IMR-90 (cell line): ENCODE results near the gene PHF19. TPM values are rescaled to one million over a fixed set of nuclear protein-coding genes. Genes with fewer than 3 reads are reported as not detected.

Source experiments
- ATAC-seq: fragments of 200-7000 bp; cut with Tn5 transposase; 2 replicates; pipeline ENCODE4 v1.9.1; 2020; ENCODE audit warnings: low read depth, mild to moderate bottlenecking, moderate library complexity
- BruUV-seq: library from RNA; stranded (reverse); fragments of 400-500 nt; replicated peaks from 2 replicates; lab custom pipeline; 2021; lab: Mats Ljungman, UMichigan
- CTCF ChIA-PET: fragments of 300-600 bp; formaldehyde crosslinking; extraction: SDS; loops from one replicate; lab custom pipeline; 2021; ENCODE audit warnings: antibody characterized with exemption; lab: Yijun Ruan, JAX
- POLR2A ChIA-PET: fragments of 300-600 bp; sonication (Branson Sonifier 250); formaldehyde crosslinking; loops from one replicate; lab custom pipeline; 2022; ENCODE audit warnings: antibody characterized with exemption; ENCODE audit not compliant: unreplicated experiment; lab: Charles Lee
- DNase-seq: peaks from one replicate; pipeline ENCODE4 v3.0.0; 2013
- H2AFZ ChIP-seq: replicated peaks from 2 replicates; pipeline ENCODE3; 2013; ENCODE audit warnings: low read length, mild to moderate bottlenecking; ENCODE audit not compliant: poor library complexity
- H2AK5ac ChIP-seq: 2 replicates; pipeline ENCODE4 v1.6.1; 2013; ENCODE audit warnings: low read depth, low read length, inconsistent platforms
- H2AK9ac ChIP-seq: replicated peaks from 2 replicates; pipeline ENCODE3; 2013; ENCODE audit warnings: mild to moderate bottlenecking, low read depth, low read length, moderate library complexity; ENCODE audit not compliant: poor library complexity
- H2BK120ac ChIP-seq: 2 replicates; pipeline ENCODE4 v1.6.1; 2013; ENCODE audit warnings: low read depth, low read length, inconsistent platforms
- H2BK15ac ChIP-seq: 3 replicates; pipeline ENCODE4 v1.6.1; 2013; ENCODE audit warnings: low read depth, low read length, inconsistent platforms
- H2BK20ac ChIP-seq: 2 replicates; pipeline ENCODE4 v1.6.1; 2013; ENCODE audit warnings: low read depth, mild to moderate bottlenecking, inconsistent platforms, low read length, moderate library complexity
- H2BK5ac ChIP-seq: 2 replicates; pipeline ENCODE4 v1.6.1; 2013; ENCODE audit warnings: mild to moderate bottlenecking, low read depth, low read length, inconsistent platforms; ENCODE audit not compliant: poor library complexity, severe bottlenecking
- H3K14ac ChIP-seq: replicated peaks from 2 replicates; pipeline ENCODE4 v1.6.1; 2013; ENCODE audit warnings: low read depth, low read length, inconsistent platforms
- H3K18ac ChIP-seq: 2 replicates; pipeline ENCODE4 v1.6.1; 2013; ENCODE audit warnings: low read depth, low read length, control low read depth
- H3K23ac ChIP-seq: 2 replicates; pipeline ENCODE4 v1.6.1; 2013; ENCODE audit warnings: low read depth, low read length, inconsistent platforms
- H3K27ac ChIP-seq: 2 replicates; pipeline ENCODE4 v1.5.1; 2013; ENCODE audit warnings: mild to moderate bottlenecking, control low read depth, low read length; ENCODE audit not compliant: insufficient read depth
- H3K27me3 ChIP-seq: 2 replicates; pipeline ENCODE4 v1.6.1; 2013; ENCODE audit warnings: low read length; ENCODE audit not compliant: control insufficient read depth, insufficient read depth
- H3K36me3 ChIP-seq: 2 replicates; pipeline ENCODE4 v1.6.1; 2013; ENCODE audit warnings: low read length, mixed read lengths; ENCODE audit not compliant: control insufficient read depth, insufficient read depth
- H3K4ac ChIP-seq: 2 replicates; pipeline ENCODE4 v1.6.1; 2013; ENCODE audit warnings: low read depth, low read length, inconsistent platforms
- H3K4me1 ChIP-seq: 2 replicates; pipeline ENCODE4 v1.6.1; 2013; ENCODE audit warnings: low read length, mixed read lengths; ENCODE audit not compliant: control insufficient read depth, insufficient read depth
- H3K4me2 ChIP-seq: 2 replicates; pipeline ENCODE4 v1.6.1; 2013; ENCODE audit warnings: low read depth, mild to moderate bottlenecking, control low read depth, low read length, moderate library complexity
- H3K4me3 ChIP-seq: 2 replicates; pipeline ENCODE4 v1.5.1; 2013; ENCODE audit warnings: low read depth, mild to moderate bottlenecking, control low read depth, low read length, moderate library complexity; ENCODE audit not compliant: insufficient read depth
- H3K56ac ChIP-seq: 2 replicates; pipeline ENCODE4 v1.6.1; 2013; ENCODE audit warnings: low read length, inconsistent platforms; ENCODE audit not compliant: insufficient read depth; ENCODE audit errors: extremely low read depth
- H3K79me1 ChIP-seq, 2 experiments: 2 replicates each; pipeline ENCODE4 v1.6.1; 2013; ENCODE audit warnings: low read length in 2 of 2, inconsistent platforms in 1 of 2, low read depth in 1 of 2
- H3K9ac ChIP-seq: 2 replicates; pipeline ENCODE4 v1.6.1; 2013; ENCODE audit warnings: low read depth, low read length, control low read depth
- H3K9me1 ChIP-seq: 2 replicates; pipeline ENCODE4 v1.6.1; 2013; ENCODE audit warnings: low read length, inconsistent platforms; ENCODE audit not compliant: insufficient read depth
- H3K9me3 ChIP-seq: 2 replicates; pipeline ENCODE4 v1.6.1; 2013; ENCODE audit warnings: low read length; ENCODE audit not compliant: control insufficient read depth, insufficient read depth
- H4K20me1 ChIP-seq: 2 replicates; pipeline ENCODE4 v1.6.1; 2013; ENCODE audit warnings: low read length, inconsistent platforms; ENCODE audit not compliant: insufficient read depth
- H4K5ac ChIP-seq: 2 replicates; pipeline ENCODE4 v1.6.1; 2013; ENCODE audit warnings: mild to moderate bottlenecking, low read depth, low read length, control low read depth
- H4K8ac ChIP-seq, 2 experiments: 2 replicates each; pipeline ENCODE4 v1.6.1; 2013; ENCODE audit warnings: low read depth in 2 of 2, low read length in 2 of 2, control low read depth in 1 of 2, inconsistent platforms in 1 of 2
- H4K91ac ChIP-seq: 2 replicates; pipeline ENCODE4 v1.6.1; 2013; ENCODE audit warnings: low read depth, low read length, inconsistent platforms; ENCODE audit not compliant: insufficient read depth
- BHLHE40 ChIP-seq: fragments of 150-350 bp; IDR thresholded peaks from 2 replicates; pipeline ENCODE4 v1.6.1; 2016; ENCODE audit warnings: mild to moderate bottlenecking, low read depth, low read length
- CEBPB ChIP-seq: IDR thresholded peaks from 2 replicates; pipeline ENCODE4 v1.6.1; 2012; ENCODE audit warnings: low read depth, low read length, improper control_type of control experiment
- CHD1 ChIP-seq: IDR thresholded peaks from 2 replicates; pipeline ENCODE4 v1.6.1; 2012; ENCODE audit warnings: low read depth, low read length, improper control_type of control experiment
- CTCF ChIP-seq: conservative IDR thresholded peaks from 2 replicates; pipeline ENCODE4 v1.5.1; 2012; ENCODE audit warnings: mild to moderate bottlenecking, low read depth, low read length, improper control_type of control experiment
- ELK1 ChIP-seq: fragments of 150-350 bp; IDR thresholded peaks from 2 replicates; pipeline ENCODE4 v1.6.1; 2016; ENCODE audit warnings: low read depth, mild to moderate bottlenecking, low read length, moderate library complexity, borderline replicate concordance
- FOS ChIP-seq: fragments of 150-350 bp; IDR thresholded peaks from 2 replicates; pipeline ENCODE4 v1.6.1; 2016; ENCODE audit warnings: low read depth, low read length
- MAFK ChIP-seq: IDR thresholded peaks from 2 replicates; pipeline ENCODE4 v1.6.1; 2012; ENCODE audit warnings: low read depth, low read length, improper control_type of control experiment
- MAZ ChIP-seq: IDR thresholded peaks from 2 replicates; pipeline ENCODE4 v1.6.1; 2012; ENCODE audit warnings: low read depth, mild to moderate bottlenecking, low read length, improper control_type of control experiment, moderate library complexity, borderline replicate concordance
- MXI1 ChIP-seq: IDR thresholded peaks from 2 replicates; pipeline ENCODE4 v1.6.1; 2012; ENCODE audit warnings: low read depth, mild to moderate bottlenecking, low read length, moderate library complexity, borderline replicate concordance
- NFE2L2 ChIP-seq: fragments of 150-350 bp; IDR thresholded peaks from 2 replicates; pipeline ENCODE4 v1.6.1; 2016; ENCODE audit warnings: low read depth, mild to moderate bottlenecking, low read length
- POLR2A ChIP-seq: IDR thresholded peaks from 2 replicates; pipeline ENCODE4 v1.6.1; 2012; ENCODE audit warnings: mild to moderate bottlenecking, low read depth, low read length
- RAD21 ChIP-seq: IDR thresholded peaks from 2 replicates; pipeline ENCODE4 v1.6.1; 2012; ENCODE audit warnings: low read length, improper control_type of control experiment
- RCOR1 ChIP-seq: IDR thresholded peaks from 2 replicates; pipeline ENCODE4 v1.6.1; 2012; ENCODE audit warnings: mild to moderate bottlenecking, low read length, improper control_type of control experiment; ENCODE audit not compliant: insufficient replicate concordance
- RFX5 ChIP-seq: IDR thresholded peaks from 2 replicates; pipeline ENCODE4 v1.8.0; 2012; ENCODE audit warnings: low read depth, mild to moderate bottlenecking, low read length, moderate library complexity
- SMC3 ChIP-seq: fragments of 150-350 bp; IDR thresholded peaks from 2 replicates; pipeline ENCODE4 v1.6.1; 2016; ENCODE audit warnings: low read depth, mild to moderate bottlenecking, antibody characterized with exemption, low read length, moderate library complexity
- USF2 ChIP-seq: fragments of 150-350 bp; IDR thresholded peaks from 2 replicates; pipeline ENCODE4 v1.6.1; 2017; ENCODE audit warnings: mild to moderate bottlenecking, antibody characterized with exemption, low read length, low read depth
- dilution Hi-C: fragments of 300-500 bp; cut with HindIII; formaldehyde crosslinking; loops from one replicate; pipeline ENCODE4 v1.14.3; 2018; ENCODE audit warnings: low sequenced_read_pairs; ENCODE audit not compliant: unreplicated experiment
- in situ Hi-C: fragments of 300-500 bp; cut with MboI; formaldehyde crosslinking; loops from 3 replicates; pipeline ENCODE4 v1.14.3; 2019; ENCODE audit warnings: low sequenced_read_pairs, inconsistent platforms, mixed read lengths
- intact Hi-C: fragments of 100-400 bp; cut with micrococcal nuclease; formaldehyde crosslinking; loops from 2 replicates; pipeline ENCODE4 v1.10.0; 2022
- polyA plus RNA-seq, 3 experiments: library from polyadenylated mRNA; depleted of rRNA; stranded (reverse); fragments of >200 nt; gene quantifications; 2 replicates each; pipeline ENCODE4 v1.2.3, GENCODE V29; 2012; ENCODE audit warnings: low replicate concordance in 1 of 3
- total RNA-seq: library from RNA; depleted of rRNA; stranded (reverse); fragments of >200 nt; gene quantifications from 2 replicates; pipeline ENCODE4 v1.2.3, GENCODE V29; 2012

The PHF19 gene
- total and polyA plus RNA-seq, 2 of the 4 experiments (the other 2 are of a cell fraction), result 37.6 to 55.6 TPM

- no peak overlapping the region for H2BK20ac ChIP-seq
- H3K56ac ChIP-seq, result no peak overlapping the region
- ChIA-PET POLR2A (interaction anchor here (0.6 kb wide), 1 partner anchor 180 kb away, joined by 11 read pairs; no protein-coding TSS in a partner anchor), CTCF (interaction anchor here (0.6 to 1.1 kb wide), 2 partner anchors 17 to 39 kb away, joined by 3 read pairs; no protein-coding TSS in a partner anchor)
- H3K14ac ChIP-seq, result no peak overlapping the region
- BruUV-seq, result no TSS peak
- H2BK120ac ChIP-seq, result no peak overlapping the region
- H3K4me2 ChIP-seq, result no peak overlapping the region
- peaks cover 14 to 38% of the 10 kb centered on the region in 2 experiments; a peak in 3 of 4 replicates for H3K79me1 ChIP-seq
- dilution Hi-C loops (no loop called here), in situ Hi-C loops (no loop called here), intact Hi-C loops (loop anchor here (10.0 kb wide), 1 partner anchor 208 kb away; no protein-coding TSS in a partner anchor)
- ATAC-seq (peak; percentile 77), DNase-seq (peak; percentile 57)
- H3K9ac ChIP-seq, result no peak overlapping the region
- no peak overlapping the region for H2AFZ ChIP-seq
- peaks cover 22% of the 10 kb centered on the region for H3K36me3 ChIP-seq
- no peak overlapping the region for H2BK5ac ChIP-seq
- no peak overlapping the region for H2AK9ac ChIP-seq
- TF ChIP-seq MXI1 (no peak), MAFK (no peak), RAD21 (no peak), RFX5 (no peak), MAZ (no peak), POLR2A (no peak), SMC3 (no peak), CTCF (no peak), RCOR1 (no peak), ELK1 (no peak), BHLHE40 (no peak), FOS (no peak), USF2 (no peak), CHD1 (no peak), NFE2L2 (no peak), CEBPB (no peak)
- H3K27me3 ChIP-seq, result no peaks in the 10 kb centered on the region
- no peak overlapping the region for H2BK15ac ChIP-seq
- H2AK5ac ChIP-seq, result no peak overlapping the region
- no peak overlapping the region for H3K27ac ChIP-seq
- no peak overlapping the region for H3K4me3 ChIP-seq
- no peak overlapping the region for H3K4ac ChIP-seq
- H3K18ac ChIP-seq, result no peak overlapping the region
- H4K8ac ChIP-seq, result no peak overlapping the region
- no peak overlapping the region for H4K91ac ChIP-seq
- H3K9me1 ChIP-seq, result no peaks in the 10 kb centered on the region
- peaks cover under 1% of the 10 kb centered on the region; the same call in 1 of the 2 replicates for H4K20me1 ChIP-seq
- H3K23ac ChIP-seq, result no peak overlapping the region
- H4K5ac ChIP-seq, result no peak overlapping the region
- H3K9me3 ChIP-seq, result no peaks in the 10 kb centered on the region
- H3K4me1 ChIP-seq, result no peaks in the 10 kb centered on the region; the same call in 1 of the 2 replicates
Observed at GRCh38 chr9:120832807-120833206, 44.2 kb downstream of the PHF19 start.
